Raji (cell line): ENCODE results near the gene ATAT1.

Source experiments
- POLR2A ChIP-seq: IDR thresholded peaks from 2 replicates; pipeline ENCODE4 v1.6.1; 2011; ENCODE audit warnings: low read depth, low read length, control low read depth; ENCODE audit not compliant: insufficient read depth

ATAT1 gene

GRCh38 chr6:30670760-30671527 is 44.3 kb downstream of the ATAT1 start:
- TF ChIP-seq POLR2A = no peak

GRCh38 chr6:30672445-30673253 is 46.0 kb downstream of the ATAT1 start, which contains the start of gene DHX16:
TSS of gene DHX16 (minus strand) at chr6:30673006. CDS start at chr6:30672841, 165 bp downstream.
- TF ChIP-seq POLR2A = peak; percentile 84

DNA sequence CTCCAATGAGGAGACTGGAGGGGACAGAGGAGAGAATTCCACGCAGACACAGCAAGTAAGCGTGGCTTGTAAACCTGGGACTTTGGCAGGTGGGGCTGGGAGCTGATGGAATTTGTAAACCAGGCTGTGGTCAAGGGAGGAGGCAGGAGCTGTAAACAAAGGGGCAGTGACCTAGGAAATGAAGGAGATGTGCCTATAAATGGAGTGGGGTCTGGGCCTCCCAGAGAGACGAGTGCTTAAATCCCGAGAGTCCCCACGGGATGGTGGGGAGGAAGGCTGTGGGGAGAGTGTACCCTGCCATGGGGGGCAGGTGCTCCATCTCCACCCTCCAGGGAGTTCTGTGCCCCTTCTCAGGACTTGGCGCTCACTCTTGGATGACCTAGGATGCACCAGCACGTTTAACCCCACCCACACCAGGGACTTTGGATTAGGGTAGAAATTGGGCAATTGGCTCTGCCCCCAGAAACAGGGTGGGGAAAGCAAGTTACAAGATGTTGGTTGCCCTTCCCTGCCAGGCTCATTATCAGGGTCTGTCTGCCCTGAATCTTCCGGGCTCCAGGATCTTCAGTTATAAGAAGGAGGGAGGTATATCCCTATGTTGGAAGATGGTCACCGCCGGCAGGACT is 50.1 kb downstream of the ATAT1 start:
- no peak for TF ChIP-seq POLR2A

DNA sequence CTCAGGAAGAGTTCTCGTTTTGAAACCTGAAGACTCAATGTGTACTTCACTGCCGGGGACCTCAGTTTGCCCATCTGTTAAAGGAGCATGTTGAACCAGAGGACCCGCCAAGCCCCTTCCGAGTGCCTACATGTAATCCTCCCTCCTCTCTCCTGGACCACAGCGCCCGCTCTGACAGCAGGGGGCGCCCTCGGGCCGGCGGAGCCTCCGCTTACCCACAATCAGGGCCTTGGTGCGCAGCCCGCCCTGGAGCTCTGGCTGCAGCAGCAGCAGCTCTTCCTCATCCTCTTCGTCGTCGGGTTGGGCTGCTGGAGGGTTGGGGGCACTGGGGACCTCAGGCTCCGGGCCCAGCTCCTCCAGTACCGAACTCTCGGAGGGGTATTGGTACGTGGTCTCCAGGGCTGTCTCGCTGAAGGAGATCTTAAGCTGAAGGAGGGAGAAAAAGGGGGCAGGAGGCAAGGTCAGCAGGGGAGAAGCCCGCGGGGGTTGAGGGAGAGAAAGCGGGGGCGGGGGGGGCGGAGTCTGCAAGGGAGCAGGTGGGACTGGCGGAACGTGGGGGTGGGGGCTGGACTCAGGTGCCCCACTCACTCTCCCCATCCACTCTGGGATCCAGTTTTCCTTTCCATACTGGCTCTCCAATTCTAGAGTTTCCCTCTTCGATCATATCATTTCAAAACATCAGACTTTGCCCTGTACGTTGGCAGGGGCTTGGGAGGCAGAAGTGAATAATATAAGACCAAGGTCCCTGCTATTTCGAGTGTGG is 52.5 kb downstream of the ATAT1 start:
- TF ChIP-seq POLR2A = peak; percentile 33; the same call in 1 of the 2 replicates

DNA sequence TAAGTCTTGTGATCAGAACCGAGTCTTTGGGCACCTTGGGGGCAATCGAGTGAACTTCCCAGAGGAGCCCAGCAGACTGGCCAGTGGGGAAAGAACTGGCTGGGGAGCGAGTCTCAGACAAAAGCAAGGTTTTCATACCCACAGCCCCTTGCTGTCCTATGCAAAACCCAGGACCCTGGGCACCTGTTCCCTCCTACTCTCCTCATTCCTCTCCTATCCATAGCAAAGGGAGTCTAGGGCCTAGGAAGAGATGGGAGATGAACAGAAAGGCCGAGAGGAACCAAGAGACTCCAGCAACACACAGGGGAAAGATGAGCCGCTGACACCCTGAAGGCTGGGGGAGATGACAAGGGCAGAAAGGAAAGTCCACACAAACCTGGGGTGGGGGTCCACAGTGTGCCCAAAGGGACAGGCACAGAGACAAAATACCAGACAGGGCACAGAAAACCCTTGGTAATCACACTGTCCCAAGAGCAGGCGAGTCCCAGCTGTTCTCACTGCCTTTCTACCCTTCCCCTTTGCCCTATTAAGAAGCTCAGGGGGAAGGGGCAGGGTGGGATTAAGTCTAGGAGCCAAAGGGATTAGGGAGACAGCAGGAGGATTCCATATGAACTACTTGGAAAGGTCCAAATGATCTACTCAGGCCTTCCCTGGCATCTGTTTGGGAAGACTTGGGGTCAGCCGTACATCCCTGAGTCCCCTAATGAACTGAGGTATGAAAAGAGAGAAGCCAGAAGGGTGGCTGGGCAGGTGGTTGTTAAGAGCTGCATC is 53.3 kb downstream of the ATAT1 start:
- no peak for TF ChIP-seq POLR2A

DNA sequence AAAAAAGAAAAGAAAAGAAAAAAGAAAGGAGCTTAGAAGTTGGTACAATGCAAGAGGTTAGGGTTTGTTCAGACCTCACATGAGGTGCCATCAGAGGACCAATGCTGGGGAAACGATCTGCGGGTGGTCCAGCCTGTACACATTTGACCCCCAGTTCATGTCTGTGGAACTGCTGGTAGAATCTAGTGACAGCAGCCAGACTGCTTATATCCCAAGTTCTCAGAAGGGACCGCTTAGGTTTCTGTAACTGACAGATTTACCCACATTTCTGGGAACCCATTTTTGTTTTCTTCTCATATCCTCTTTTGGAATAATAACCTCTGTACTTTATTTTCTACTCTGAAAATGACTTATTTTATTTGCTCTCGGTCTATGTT is 55.1 kb downstream of the ATAT1 start:
- TF ChIP-seq POLR2A = no peak

- peak; percentile 85 for TF ChIP-seq POLR2A
These were observed 55.8 kb downstream of the ATAT1 start for GRCh38 chr6:30682143-30683117.

DNA sequence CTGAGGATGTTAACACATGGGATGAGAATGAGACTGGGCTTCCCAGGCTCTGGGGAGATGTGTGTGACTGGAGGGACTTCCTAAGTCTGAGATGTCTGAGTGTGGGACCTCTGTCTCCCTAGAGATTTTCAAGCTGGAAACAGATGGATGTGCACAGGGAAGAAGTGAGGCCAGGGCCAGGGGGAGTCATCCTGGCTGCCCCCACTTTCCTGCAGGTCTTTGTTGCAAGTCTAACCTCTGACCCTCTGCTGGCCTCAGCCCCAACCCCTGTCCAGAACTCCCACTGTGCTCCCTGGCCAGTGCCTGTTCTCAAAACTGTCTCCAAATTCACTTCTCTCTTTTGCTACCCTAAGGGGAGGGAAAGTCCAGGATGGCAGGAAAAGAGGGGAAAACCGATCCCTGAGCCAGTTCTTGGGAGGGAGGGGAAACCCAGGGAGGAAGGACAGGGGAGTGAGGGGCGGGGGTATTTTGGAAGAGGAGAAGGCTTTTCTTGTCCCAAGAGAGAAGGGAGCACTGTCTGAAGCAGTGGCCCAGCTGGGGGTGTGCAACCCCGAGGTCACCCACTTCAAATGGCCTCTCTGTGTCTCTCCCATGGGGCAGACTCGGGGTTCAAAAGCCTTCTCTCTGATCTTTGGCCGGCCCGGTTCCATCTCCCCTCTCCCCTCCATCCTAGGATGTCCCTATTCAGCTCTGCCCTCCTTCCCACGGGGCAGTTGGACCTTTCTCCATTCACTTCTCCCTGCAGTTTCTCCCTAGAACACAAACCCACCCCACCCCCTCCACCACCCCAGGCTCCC is 56.7 kb downstream of the ATAT1 start:
- TF ChIP-seq POLR2A = no peak

GRCh38 chr6:30683980-30684338 is 57.3 kb downstream of the ATAT1 start:
- no peak for TF ChIP-seq POLR2A

DNA sequence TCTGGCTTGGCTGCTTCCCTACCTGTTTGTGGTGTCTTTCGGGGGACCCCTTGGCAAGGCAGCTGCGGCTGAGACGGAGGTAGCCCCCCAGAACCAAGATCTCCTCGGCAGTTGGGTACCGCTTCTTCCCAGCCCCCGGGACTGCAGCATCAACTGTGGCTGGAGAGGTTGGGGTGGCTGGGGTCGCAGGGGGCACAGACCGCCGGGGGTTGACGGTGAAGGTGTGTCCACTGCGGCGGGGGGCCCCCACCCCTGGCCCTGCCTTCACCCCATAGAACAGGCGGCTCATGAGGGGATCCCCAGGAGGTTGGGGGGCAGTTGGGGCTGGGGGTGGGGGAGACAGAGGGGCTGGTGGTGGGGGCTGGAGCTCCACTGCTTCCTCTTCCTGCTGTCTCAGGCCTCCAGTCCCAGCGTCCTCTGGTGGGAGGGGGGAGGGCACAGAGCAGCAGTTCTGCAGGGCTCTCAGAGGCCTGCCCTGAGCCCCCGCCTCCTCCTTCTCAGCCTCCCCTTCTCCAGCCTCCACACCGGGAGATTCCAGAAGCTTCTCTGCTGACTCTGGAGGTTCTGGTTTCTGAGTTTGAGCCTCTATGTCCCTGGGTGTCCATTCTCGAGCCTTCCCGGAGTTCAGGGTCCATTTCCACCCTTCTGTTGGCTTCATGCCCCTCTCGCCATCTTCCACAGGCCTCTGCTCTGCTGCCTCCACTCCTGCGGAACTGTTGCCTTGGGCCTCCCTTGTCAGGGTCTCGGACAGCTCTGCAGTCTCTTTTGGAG is 57.9 kb downstream of the ATAT1 start:
- peak; percentile 46; the same call in 1 of the 2 replicates for TF ChIP-seq POLR2A

DNA sequence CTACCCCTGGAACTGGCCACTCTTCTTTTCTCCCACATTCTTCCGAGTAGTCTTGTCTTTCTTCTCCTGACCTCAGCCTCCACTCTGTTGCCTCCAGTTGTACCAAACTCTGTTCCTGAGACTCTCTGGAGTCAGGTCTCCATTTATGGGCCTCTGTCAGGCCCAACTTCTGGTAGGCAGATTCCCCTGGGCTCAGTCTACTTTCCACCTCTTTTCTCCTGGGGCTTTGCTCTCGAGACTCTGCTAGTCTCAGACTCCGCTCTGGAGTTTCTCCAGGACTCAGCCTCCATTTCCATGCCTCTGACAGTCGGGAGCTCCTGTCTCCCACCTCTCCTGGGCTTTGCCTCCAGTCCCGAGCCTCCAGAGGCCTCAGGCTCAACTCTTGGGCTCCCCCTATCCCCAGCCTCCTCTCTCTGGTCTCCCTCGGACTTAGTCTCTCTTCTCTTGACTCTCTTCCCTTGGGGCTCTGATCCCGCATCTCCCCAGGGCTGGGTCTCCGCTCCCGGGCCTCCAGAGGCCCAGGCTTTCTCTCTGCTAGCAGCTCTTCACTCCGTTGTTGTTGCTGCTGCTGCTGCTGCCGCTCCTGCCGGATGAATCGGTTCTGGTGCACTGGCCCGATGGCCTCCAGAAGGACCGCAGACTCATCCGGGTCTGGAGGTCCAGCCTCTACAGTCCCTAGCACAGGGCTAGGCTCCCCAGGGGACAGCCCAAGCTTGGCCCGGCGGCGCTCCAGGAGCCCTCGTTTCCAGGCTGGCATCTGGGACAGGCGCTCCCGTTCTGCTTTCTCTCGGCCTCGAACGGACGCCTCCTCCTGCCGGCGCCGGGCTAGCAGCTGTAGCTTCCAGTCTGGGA is 58.7 kb downstream of the ATAT1 start:
- no peak for TF ChIP-seq POLR2A
